Hippocampal formation (tissue), 2 donors: Measurements from ENCODE around the gene ZNHIT2.
"Not testable (repeated sequence)": the region's sequence is repeated elsewhere in the genome, so short reads cannot be mapped to it uniquely, and the experiment has no call there.

Source experiments
- DNase-seq, 2 donors: peaks; one replicate each; lab custom pipeline; 2025; lab: John Stamatoyannopoulos, UW

The ZNHIT2 gene

DNA sequence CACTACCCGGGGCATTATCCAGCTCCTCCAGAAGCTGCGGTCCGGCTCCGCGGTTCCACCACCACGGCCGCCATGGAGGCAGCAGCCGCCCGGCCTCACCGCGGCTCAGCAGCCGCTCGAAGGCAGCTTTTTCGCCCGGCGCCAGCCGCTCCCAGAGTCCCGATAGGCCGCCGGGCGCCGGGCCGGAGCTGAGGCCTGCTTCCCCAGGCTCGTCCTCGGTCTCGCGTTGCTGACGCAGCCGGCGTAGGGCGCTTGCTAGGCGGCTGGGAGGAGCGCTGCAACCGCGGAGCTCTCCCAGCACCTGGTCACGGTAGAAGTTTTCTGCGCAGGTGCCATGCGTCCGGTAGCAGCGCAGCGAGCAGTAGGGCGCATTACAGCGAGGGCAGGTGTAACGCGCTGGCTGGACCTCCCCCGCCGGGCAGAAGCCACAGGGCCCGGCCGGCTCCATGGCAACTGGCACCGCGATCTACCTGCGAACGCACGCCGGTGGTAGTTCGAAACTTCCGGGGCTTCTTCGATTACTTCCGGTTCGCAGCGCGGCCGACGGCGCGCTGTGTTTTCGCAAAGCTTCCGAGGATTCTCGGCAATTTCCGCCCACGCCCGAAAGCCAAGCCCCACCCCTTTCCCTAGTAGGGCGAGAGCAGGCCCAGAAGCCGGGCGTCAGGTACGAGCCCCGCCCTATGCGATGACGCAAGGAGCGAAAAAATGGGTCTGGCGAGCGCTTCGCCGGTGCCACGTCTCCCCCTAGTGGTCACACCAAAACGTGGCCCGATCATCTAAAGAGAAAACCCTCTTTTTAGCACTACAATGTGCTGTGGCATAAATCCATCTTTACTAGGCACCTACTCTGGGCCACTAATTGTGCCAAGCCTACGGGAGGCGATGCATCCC, at the start of gene ZNHIT2:
ZNHIT2 (minus strand) TSS at position 496 of the 891 bp plus-strand sequence; CDS start at position 448, 48 bp downstream.
- peak; percentile 97 to 98 for DNase-seq

DNA sequence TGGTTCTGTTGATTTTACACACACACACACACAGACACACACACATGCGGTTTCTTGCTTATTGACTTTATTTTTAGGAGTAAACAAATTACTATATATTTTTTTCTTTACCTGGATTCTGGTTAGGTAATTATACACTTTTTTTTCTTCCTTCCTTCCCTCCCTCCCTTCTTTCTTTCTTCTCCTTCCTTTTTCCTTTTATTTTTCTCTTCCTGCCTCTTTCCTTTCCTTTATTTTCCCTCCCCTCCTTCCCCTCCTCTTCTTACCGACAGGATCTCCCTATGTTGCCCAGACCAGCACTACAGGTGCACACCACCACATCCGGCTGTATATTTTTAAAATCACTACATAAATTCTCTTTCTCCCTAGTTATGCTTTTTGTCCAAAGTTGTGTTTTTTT, 49.4 kb upstream of the ZNHIT2 start:
- no peak for DNase-seq

DNA sequence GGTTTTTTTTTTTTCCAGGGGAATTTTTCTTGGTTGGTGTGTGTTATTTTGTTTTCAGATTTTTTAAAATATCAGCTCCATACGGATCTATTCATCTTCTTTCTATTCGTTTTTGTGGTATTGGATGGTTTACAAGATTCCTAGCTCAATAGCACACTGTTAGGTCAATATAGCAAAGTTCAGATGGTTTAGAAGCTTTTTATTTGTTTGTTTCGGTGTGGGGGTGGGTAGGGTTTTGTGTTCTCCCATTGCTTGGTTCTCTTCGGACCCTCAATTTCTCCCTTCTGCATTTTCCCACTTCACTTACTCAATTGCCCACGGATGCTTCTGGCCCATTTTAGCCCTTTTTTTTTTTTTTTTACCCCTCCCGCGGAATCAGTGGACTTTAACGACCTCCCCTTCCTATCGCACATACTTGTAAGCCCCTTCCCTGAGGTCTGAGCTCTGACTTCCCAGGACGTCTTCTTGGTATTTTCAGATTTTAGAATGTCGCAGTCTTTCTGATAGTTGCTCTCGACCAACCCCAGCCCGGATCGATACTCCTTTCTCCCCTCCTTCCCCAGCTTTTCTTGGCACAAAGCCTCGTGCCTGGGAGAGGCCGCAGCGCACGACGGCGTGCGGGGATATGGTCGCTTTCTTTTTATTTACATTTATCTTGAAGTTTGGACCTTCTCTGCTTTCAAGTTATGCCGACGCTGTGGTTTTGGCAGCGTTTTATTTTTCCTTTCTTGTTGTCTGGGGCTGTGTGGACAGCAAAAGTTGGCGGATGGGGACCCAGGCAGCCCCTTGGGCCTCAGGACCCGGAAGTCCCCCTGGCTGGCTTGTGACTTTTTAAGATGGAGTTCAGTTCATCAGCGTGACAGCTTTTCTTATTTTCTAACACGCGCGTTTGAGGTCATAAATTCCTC, 48.2 kb upstream of the ZNHIT2 start:
- no peak for DNase-seq

GRCh38 chr11:65163684-65164083, 46.2 kb upstream of the ZNHIT2 start:
- no peak for DNase-seq

GRCh38 chr11:65160643-65161042, 43.1 kb upstream of the ZNHIT2 start:
- no peak for DNase-seq

DNA sequence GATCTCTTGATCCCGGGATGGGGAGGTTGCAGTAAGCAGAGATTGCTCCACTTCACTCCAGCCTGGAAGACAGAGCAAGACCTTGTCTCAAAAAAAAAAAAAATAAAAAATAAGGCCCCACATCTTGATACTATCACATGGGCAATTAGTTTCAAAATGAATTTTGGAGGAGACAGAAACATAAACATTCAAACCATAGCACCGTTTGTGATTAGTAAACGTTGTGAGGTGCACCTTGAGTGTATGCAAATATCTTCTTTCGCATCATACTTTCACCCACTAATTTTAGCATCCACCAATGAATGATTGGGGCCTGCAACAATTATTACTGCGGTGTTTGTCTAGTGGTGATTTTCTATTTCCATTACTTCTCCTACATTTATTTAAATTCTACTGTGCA, 41.5 kb upstream of the ZNHIT2 start:
- DNase-seq, result no peak

- no peak for DNase-seq
Measured at GRCh38 chr11:65157336-65157735, 39.8 kb upstream of the ZNHIT2 start.

DNA sequence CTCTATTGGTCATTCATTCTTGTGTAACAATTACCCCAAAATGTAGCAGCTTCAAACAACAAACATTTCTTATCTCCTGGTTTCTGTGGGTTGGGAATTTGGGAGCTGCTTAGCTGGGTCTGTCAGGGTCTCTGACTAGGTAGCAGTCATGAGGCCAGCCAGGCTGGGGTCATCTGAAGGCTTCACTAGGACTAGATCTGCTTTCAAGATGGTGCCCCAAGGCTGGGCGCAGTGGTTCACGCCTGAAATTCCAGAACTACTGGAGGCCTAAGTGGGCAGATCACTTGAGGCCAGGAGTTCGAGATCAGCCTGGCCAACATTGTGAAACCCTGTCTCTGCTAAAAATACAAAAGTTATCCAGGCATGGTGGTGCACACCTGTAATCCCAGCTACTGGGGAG, 39.4 kb upstream of the ZNHIT2 start:
- DNase-seq, result no peak

DNA sequence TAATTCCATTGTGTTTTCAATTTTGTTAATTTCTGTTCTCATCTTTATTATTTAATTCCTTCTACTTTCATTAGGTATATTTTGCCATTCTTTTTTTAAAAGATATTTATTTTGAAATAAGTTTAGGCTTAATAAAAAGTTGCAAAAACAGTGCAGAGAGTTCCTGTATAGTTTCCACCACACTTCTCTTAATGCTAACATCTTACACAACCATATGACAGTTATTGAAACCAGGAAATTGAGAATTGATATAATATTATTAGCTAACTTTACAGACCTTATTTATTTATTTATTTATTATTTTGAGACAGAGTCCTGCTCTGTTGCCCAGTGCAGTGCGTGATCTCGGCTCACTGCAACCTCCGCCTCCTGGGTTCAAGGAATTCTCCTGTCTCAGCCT, 38.8 kb upstream of the ZNHIT2 start:
- DNase-seq, result no peak

DNA sequence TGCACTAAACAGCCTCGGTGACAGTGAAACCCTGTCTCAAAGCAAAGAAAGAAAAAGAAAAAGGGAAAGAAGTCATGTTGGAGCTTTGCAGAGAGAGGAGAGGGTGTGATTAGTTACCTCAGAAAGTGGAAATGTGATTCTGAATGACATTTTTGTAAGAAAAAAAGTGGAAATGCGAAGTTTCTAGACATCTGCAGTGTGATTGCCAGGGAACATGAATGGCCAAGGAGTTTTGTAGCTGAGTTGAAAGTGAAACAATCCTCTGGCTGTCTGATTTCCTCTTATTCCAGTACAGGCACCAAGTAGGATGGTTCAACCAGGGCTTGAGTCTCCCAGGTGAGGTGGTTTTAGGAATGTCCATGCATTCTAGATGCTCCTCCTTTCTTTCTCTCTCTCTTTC, 34.6 kb upstream of the ZNHIT2 start:
- DNase-seq, result no peak

DNA sequence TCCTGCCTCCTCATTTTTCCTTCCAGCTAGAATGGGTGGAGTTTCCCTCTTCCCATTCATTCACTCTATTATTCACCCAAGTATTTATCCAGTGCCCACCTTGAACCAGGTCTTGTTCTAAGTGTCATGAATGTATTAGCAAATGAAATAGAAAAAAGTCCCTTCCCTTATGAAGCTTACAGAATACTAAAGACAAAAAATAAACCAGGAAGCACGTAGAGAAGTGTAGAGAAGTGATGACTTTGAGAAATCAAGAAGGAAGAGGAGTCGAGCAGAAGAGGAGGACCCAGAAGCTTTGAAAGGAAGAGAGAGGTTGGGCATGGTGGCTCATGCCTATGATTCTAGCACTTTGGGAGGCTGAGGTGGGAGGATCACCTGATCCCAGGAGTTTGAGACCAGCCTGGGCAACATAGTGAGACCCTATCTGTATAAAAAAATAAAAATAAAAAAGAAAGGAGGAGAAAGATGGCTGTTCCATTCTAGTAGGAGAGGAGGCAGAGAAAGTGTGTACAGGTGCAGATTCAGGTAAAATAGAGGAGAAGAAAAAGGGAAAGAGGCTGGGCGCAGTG, 33.9 kb upstream of the ZNHIT2 start:
- DNase-seq, result no peak

DNA sequence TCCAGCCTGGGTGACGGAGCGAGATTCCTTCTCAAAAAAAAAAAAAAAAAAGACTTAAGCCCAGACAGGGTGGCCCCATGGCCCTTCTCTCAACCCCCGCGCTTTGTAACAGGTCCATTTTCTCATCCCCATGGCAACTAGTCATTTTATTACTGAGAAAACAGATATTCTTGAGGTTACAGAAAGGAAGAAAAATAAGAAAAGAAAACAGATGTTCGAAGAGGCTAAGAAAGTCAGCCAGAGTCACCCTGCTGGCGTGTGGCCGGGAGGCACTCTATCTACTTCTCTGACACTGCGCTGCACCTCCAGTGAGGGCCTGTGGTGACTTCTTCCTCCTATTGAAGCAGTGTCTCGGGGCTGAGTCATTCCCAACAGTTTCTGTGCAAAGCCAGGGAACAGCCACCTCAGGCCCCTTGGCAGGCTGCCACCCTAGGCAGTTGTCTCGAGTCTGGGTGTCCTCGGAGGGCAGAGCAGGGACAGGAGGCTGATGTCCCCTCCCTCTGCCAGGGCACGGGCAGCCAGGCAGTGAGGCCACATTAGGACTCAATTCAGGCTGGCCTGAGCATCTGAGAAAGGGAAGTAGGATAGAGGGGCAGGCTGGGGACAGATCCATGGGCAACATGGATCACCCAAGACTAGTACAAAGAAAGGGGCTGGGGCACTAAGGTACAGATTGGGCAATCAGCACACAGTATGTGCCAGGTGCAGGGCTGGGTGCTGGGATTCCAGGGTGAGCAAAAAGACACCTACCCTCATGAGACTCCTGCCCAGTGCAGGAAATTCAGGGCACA, 33.2 kb upstream of the ZNHIT2 start:
- DNase-seq, result peak; percentile 46 to 48

DNA sequence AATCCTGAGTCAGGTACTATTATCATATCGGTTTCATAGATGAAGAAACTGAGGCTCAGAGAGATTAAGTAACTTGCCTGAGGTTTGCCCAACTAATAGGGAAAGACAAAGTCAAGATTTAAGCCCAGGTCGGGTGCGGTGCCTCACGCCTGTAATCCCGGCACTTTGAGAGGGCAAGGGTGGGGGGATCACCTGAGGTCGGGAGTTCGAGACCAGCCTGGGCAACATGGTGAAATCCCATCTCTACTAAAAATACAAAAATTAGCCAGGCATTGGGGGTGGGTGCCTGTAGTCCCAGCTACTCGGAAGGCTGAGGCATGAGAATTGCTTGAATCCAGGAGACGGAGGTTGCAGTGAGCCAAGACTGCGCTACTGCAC, 32.6 kb upstream of the ZNHIT2 start:
- not testable (repeated sequence) for DNase-seq

DNA sequence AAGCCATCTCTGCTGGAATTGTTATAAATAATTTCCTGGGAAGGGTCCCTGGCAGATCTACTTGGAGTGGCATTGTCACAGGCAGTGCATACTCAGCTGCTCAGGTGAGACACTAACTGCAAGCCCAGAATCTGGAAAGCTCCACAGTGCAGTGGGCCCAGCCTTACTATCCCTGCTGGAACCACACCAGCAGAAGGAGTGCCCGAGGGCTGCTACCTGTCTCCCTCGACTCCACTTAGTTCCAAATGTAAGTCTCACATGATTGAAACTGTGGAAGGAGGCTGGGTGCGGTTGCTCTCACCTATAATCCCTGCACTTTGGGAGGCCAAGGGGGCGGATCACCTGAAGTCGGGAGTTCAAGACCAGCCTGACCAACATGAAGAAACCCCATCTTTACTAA, 31.2 kb upstream of the ZNHIT2 start:
- no peak for DNase-seq

GRCh38 chr11:65147352-65148075, 30.0 kb upstream of the ZNHIT2 start:
- DNase-seq, result no peak

GRCh38 chr11:65141896-65142494, 24.5 kb upstream of the ZNHIT2 start:
- no peak for DNase-seq

GRCh38 chr11:65136515-65137096, 19.1 kb upstream of the ZNHIT2 start:
- DNase-seq, result no peak

DNA sequence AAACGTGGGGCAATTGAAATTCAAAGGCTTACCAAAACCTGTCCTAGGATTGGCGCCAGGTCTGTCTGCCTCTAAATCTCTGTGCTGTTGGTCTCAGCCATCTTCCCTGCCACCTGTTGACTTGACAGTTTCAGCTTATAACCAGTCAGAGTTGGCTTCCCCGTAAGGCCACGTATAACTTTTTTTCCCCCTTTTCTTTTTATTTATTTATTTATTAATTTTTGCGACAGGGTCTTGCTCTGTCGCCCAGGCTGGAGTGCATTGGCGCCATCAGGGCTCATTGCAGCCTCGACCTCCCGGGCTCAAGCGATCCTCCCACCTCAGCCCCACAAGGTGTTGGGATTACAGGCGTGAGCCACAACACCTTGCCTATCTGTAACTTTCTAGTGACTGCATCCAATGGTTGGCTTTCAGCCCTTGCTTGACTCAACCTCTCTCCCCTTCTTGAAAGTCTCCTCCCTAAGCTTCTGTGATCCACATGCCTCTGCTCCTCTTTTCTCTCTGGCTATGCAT, 18.2 kb upstream of the ZNHIT2 start:
- no peak for DNase-seq

DNA sequence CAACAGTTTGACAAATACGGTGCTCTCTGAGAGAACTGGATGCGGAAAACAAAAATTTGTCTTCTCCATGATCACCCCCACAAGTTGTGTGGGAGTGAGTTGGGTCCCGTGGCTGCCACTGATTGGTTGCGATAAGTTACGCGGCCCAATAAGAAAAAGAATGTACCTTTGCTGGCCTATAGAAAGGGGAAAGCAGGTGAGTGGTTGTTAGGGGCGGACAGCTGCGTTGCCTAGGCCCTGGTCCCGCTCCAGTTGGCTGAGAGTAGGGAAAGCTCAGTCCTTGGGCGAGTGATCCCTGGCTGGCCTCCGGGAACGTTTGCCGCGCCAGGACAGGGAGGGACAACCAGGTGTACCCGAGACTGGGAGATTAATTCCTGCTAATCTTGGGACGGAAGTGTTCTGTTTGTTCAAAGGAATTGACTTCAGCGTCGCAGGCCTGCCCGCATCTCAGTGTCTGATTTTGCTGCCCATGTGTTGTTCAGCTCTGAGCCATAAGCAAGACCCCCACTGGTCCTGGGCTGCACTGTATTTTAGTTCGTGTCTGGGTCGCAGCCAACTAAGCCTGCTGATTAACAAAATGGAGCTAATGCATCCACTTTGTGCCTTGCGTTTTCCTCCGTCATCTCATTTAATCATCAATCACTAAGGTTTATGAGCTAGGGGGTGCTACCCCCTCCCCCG, 17.6 kb upstream of the ZNHIT2 start:
- DNase-seq, result peak; percentile 81 to 90
